Cortex of kidney (tissue), 1 donor: ENCODE data around the gene RNPEP.
"Not testable (repeated sequence)": the region's sequence is repeated elsewhere in the genome, so short reads cannot be mapped to it uniquely, and the experiment has no call there.

ENCODE experiments used
- DNase-seq: peaks from one replicate; lab custom pipeline; 2025; lab: John Stamatoyannopoulos, UW

The RNPEP gene

DNA sequence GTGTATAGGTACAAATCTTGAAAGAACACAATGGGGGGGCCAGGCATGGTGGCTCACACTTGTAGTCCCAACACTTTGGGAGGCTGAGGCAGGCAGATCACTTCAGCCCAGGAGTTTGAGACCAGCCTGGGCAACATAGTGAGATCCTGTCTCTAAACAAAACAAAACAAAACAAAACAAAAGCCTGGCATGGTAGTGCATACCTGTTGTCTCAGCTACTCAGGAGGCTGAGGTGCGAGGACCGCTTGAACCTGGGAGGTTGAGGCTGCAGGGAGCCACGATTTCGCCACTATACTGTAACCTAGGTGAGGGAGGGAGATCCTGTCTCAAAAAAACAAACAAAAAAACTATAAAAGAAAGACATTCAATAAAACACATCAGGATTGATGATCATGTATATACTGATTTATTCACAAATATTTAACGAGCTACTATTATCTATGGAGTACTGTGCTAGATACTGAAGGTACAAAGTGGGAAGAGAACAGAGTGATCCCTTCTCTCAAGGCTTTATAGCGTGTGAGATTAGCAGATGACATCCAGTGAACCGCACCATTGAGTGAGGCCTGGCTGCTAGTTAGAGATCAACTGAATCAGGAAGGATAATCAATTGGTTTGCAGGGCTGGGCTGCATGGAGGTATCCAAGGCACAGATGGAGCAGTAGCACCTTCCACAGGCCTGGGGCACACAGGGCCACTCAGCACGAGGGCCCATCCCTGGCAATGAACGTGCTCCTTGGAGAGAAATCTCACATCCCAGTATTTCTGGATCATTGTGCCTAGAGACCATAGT, 54.3 kb downstream of the RNPEP start:
- DNase-seq, result no peak

GRCh38 chr1:202037706-202038296, 55.4 kb downstream of the RNPEP start:
- DNase-seq, result no peak

GRCh38 chr1:202038688-202039346, 56.4 kb downstream of the RNPEP start:
- no peak for DNase-seq

GRCh38 chr1:202045705-202046104, 63.3 kb downstream of the RNPEP start:
- DNase-seq, result no peak

- no peak for DNase-seq
These were observed 63.8 kb downstream of the RNPEP start for GRCh38 chr1:202046227-202046626.

- DNase-seq, result no peak
These were observed 64.6 kb downstream of the RNPEP start for GRCh38 chr1:202046748-202047708.

GRCh38 chr1:202047977-202048376, 65.5 kb downstream of the RNPEP start:
- DNase-seq, result no peak

- no peak for DNase-seq
These were observed 66.7 kb downstream of the RNPEP start for GRCh38 chr1:202049129-202049528.

GRCh38 chr1:202054094-202054493, 71.6 kb downstream of the RNPEP start:
- no peak for DNase-seq

DNA sequence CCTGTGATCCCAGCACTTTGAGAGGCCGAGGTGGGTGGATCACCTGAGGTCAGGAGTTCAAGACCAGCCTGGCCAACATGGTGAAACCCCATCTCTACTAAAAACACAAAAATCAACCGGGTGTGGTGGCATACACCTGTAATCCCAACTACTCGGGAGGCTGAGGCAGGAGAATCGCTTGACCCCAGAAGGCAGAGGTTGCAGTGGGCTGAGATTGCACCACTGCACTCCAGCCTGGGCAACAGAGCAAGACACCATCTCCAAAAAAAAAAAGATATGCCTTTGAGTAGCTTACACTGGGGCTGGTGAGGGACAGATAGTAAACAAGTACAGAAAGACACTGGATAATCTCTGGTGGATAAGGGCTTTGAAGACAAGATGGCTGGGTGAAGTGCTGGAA, 72.2 kb downstream of the RNPEP start:
- not testable (repeated sequence) for DNase-seq
